Psoas muscle (tissue), 8 donors: ENCODE data around the gene BTBD19. TPM values are rescaled to one million over a fixed set of nuclear protein-coding genes. Genes with fewer than 3 reads are reported as not detected.
"Not testable (repeated sequence)": the region's sequence is repeated elsewhere in the genome, so short reads cannot be mapped to it uniquely, and the experiment has no call there.

Experiments
- ATAC-seq, 4 donors: fragments of 200-7000 bp; cut with Tn5 transposase; one replicate each; pipeline ENCODE4 v1.9.1; 2020; ENCODE audit warnings: moderate library complexity in 3 of 4, mild to moderate bottlenecking in 2 of 4
- DNase-seq, 2 donors: peaks; one replicate each; pipeline ENCODE4 v3.0.0-alpha.2; 2020
- H3K27ac ChIP-seq: fragments of 200-600 bp; one replicate; pipeline ENCODE4 v1.8.0; 2022
- H3K27me3 ChIP-seq, 3 donors: fragments of 200-600 bp in 1 of 3; one replicate each; pipeline versions ENCODE4 v1.6.1 to v1.8.0; 2013 to 2022; ENCODE audit warnings: low read length in 2 of 3, mild to moderate bottlenecking in 2 of 3, moderate library complexity in 1 of 3; ENCODE audit not compliant: insufficient read depth in 3 of 3
- H3K36me3 ChIP-seq, 2 donors: fragments of 200-600 bp in 1 of 2; one replicate each; pipeline versions ENCODE4 v1.6.1 to v1.8.0; 2013 to 2022; ENCODE audit warnings: low read depth in 1 of 2, mild to moderate bottlenecking in 1 of 2, moderate library complexity in 1 of 2; ENCODE audit not compliant: insufficient read depth in 1 of 2
- H3K4me1 ChIP-seq: fragments of 200-600 bp; one replicate; pipeline ENCODE4 v1.8.0; 2022
- H3K4me3 ChIP-seq: fragments of 200-600 bp; one replicate; pipeline ENCODE4 v1.8.0; 2022; ENCODE audit warnings: mild to moderate bottlenecking
- H3K9me3 ChIP-seq: fragments of 200-600 bp; one replicate; pipeline ENCODE4 v1.8.0; 2022
- WGBS, 3 donors: extraction: QIAGEN DNeasy Blood & Tissue Kit; methylation state at CpG; one replicate each; pipeline versions ENCODE4 v1.1.6 to v1.1.7; 2013; 5-methylcytosine and 5-hydroxymethylcytosine counted together
- intact Hi-C, 2 donors: fragments of 100-400 bp; cut with DNase I; formaldehyde crosslinking; loops; one replicate each; pipeline versions ENCODE4 v1.11.0 to v1.14.2; 2022
- polyA plus RNA-seq, 3 donors: library from polyadenylated mRNA; stranded (reverse); fragments of 200-250 nt; gene quantifications; one replicate each; pipeline ENCODE4 v1.2.3, GENCODE V29; 2013
- total RNA-seq, 4 donors: library from RNA; stranded (reverse); fragmentation: NEBNext Ultra II Directional in 2 of 4; extraction: Animal tissue kit (Norgen Biotek cat#: 25700) in 2 of 4; gene quantifications; one replicate each; pipeline versions ENCODE4 v1.2.1 to v1.2.4, GENCODE V29; 2021 to 2023
- TF ChIP-seq, protein P1 (sequence below): fragments of 200-600 bp; IDR thresholded peaks from one replicate; pipeline ENCODE4 v1.8.0; 2022; ENCODE audit warnings: antibody characterized with exemption
- donor health status: healthy with polysubstance abuse.
- donor health status: DM: no; HTN: no; CAD: no; lungs with moderate emphysema.
- donor health status: Bipolar disorder and iron deficiency.
- donor health status: healthy.
- donor health status: DM: yes; HTN: yes; CAD: no.
- donor health status: DM: no; HTN: no; CAD: no.
- donor health status: DM: no; HTN: no; CAD: no.
- donor health status: DM: yes; HTN: yes; CAD: no.

BTBD19 gene
- total and polyA plus RNA-seq, 7 donors = 0.35 to 1.8 (median 1.2) TPM

DNA sequence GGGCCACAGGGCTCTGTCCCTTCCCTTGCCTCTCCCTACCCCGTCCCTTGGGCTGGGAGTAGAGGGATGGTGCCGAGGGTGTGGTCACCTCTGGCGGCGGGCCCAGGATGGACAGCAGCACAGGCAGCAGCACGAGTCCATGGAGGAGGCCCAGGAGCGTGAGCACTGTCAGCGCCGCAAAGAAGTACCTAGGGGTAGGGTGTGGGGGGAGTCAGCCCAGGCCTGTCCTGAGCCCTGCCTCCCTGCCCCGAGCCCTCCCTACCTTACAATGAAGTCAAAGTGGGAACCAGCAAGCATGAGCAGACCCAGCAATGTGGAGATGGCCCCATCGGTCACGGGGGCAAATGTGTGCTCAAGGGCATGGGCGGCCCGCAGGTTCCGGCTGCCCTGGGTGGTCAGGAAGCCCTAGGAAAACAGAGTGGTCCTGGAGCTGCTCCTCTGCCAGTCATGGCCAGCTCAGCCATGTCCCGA, 14.7 kb downstream of the BTBD19 start:
- 82 to 83% (median 83%) methylated on average over 14 to 15 of the region's 15 CpGs for WGBS, 3 donors
- Histone ChIP-seq H3K27me3 (no peaks in the 10 kb centered on the region), H3K4me1 (no peaks in the 10 kb centered on the region), H3K27ac (no peak overlapping the region), H3K4me3 (no peak overlapping the region), H3K9me3 (no peaks in the 10 kb centered on the region), H3K36me3 (no peaks in the 10 kb centered on the region)
- ATAC-seq (no peak), DNase-seq (peak in 1 of 2 donors; percentile 58)
- TF ChIP-seq, protein P1, sequence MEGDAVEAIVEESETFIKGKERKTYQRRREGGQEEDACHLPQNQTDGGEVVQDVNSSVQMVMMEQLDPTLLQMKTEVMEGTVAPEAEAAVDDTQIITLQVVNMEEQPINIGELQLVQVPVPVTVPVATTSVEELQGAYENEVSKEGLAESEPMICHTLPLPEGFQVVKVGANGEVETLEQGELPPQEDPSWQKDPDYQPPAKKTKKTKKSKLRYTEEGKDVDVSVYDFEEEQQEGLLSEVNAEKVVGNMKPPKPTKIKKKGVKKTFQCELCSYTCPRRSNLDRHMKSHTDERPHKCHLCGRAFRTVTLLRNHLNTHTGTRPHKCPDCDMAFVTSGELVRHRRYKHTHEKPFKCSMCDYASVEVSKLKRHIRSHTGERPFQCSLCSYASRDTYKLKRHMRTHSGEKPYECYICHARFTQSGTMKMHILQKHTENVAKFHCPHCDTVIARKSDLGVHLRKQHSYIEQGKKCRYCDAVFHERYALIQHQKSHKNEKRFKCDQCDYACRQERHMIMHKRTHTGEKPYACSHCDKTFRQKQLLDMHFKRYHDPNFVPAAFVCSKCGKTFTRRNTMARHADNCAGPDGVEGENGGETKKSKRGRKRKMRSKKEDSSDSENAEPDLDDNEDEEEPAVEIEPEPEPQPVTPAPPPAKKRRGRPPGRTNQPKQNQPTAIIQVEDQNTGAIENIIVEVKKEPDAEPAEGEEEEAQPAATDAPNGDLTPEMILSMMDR = no peak
- intact Hi-C loops = loop anchor here in 1 of 2 donors (5.0 kb wide), 1 partner anchor 36 kb away; the partner anchor contains the start of gene BEST4

GRCh38 chr1:44824392-44824791, 16.1 kb downstream of the BTBD19 start:
- H3K4me1 ChIP-seq, ATAC-seq, H3K27me3 ChIP-seq, H3K36me3 ChIP-seq, H3K27ac ChIP-seq, H3K4me3 ChIP-seq, H3K9me3 ChIP-seq: not testable (repeated sequence)
- intact Hi-C loops = loop anchor here in 1 of 2 donors (5.0 kb wide), 1 partner anchor 37 kb away; the partner anchor contains the start of gene BEST4
- peak in 1 of 2 donors; percentile 13 for DNase-seq
- WGBS, 3 donors = 89 to 97% (median 93%) methylated on average over 6 of the region's 6 CpGs

- no peak overlapping the region for H3K27ac ChIP-seq
- H3K4me3 ChIP-seq = no peak overlapping the region
- H3K4me1 ChIP-seq = no peaks in the 10 kb centered on the region
- 69 to 70% (median 70%) methylated on average over 22 to 24 of the region's 24 CpGs for WGBS, 3 donors
- H3K27me3 ChIP-seq = no peaks in the 10 kb centered on the region
- peak; percentile 27 to 56 (median 30) for ATAC-seq
- intact Hi-C loops = no loop called here
- H3K36me3 ChIP-seq = no peaks in the 10 kb centered on the region
- DNase-seq = peak; percentile 67 to 83
- H3K9me3 ChIP-seq = no peaks in the 10 kb centered on the region
- TF ChIP-seq, protein P1 = no peak
Observed at GRCh38 chr1:44826375-44827196, 18.3 kb downstream of the BTBD19 start.

DNA sequence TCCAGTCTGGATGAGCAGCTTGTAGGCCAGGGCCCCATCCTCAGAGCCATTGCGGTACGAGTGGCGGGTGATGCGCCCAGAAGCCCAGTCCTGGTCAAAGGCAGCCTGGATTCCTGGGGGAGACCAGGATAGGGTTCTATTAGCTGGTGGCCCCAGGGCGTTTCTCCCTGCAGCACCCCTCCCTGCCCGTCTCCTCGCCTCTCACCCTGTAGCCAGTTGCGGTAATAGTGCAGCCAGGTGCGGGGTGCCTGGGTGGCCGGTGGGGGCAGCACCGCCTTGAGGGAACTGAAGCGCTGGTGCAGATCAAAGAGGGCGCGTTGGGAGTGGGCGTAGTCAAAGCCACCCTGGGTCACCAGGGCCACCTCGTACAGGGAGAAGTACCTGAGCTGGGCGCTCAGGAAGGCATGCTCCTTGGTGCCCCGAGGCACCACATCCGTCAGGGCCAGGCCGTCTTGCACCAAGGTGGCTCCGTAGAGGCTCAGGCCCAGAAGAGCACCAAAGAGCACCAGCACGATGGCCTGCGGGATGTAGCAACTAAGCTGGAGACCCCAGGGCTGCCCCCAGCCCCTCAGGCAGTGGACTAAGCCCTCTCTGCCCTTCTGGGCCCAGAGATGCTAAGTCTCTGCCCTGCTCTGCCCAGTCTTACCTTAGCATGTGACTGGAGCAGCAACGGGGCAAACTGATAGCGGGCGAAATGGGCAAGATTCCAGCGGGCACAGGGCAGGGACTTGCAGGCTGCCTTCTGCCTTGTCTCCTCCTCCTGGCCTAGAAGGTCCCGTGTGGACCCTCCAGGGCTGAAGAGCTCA, 19.1 kb downstream of the BTBD19 start:
- WGBS, 3 donors = 87 to 90% (median 89%) methylated on average over 28 of the region's 28 CpGs
- intact Hi-C loops = no loop called here

More for the DNA sequence above, 19.1 kb downstream of the BTBD19 start:
- TF ChIP-seq, protein P1 = no peak
- Histone ChIP-seq H3K27ac (no peak overlapping the region), H3K36me3 (no peaks in the 10 kb centered on the region), H3K9me3 (no peaks in the 10 kb centered on the region), H3K27me3 (no peaks in the 10 kb centered on the region), H3K4me1 (no peaks in the 10 kb centered on the region), H3K4me3 (no peak overlapping the region)
- DNase-seq = peak in 1 of 2 donors; percentile 52
- peak in 1 of 4 donors; percentile 2 for ATAC-seq
